Activated T-helper 2 cell treated with anti-CD3 and anti-CD28 coated beads, Interferon-gamma antibody, Interleukin-2, Interleukin-4, amounts not matched to agents 10 μg/mL and 5 μg/mL and 100 μg/mL, durations not matched to agents 14 hours and 24 hours and 36 hours (primary cell): ENCODE results near the gene IL22. TPM values are rescaled to one million over a fixed set of nuclear protein-coding genes. Genes with fewer than 3 reads are reported as not detected.

Experiments
- DNase-seq: peaks from one replicate; pipeline ENCODE4 v3.0.0; 2021; ENCODE audit warnings: low spot score
- H3K27ac Mint-ChIP-seq: one replicate; pipeline ENCODE4 v1.8.0; 2021; ENCODE audit warnings: mixed read lengths
- H3K27me3 Mint-ChIP-seq: one replicate; pipeline ENCODE4 v1.8.0; 2021; ENCODE audit warnings: low read depth, mixed read lengths
- H3K36me3 Mint-ChIP-seq: one replicate; pipeline ENCODE4 v1.8.0; 2021; ENCODE audit warnings: low read depth, mixed read lengths
- H3K4me1 Mint-ChIP-seq: one replicate; pipeline ENCODE4 v1.8.0; 2021; ENCODE audit warnings: low read depth, mixed read lengths
- H3K4me3 Mint-ChIP-seq: one replicate; pipeline ENCODE4 v1.8.0; 2021; ENCODE audit warnings: low read depth, mild to moderate bottlenecking, moderate library complexity, mixed read lengths
- H3K9me3 Mint-ChIP-seq: one replicate; pipeline ENCODE4 v1.8.0; 2021; ENCODE audit warnings: mixed read lengths
- intact Hi-C: fragments of 100-400 bp; cut with micrococcal nuclease; formaldehyde crosslinking; loops from one replicate; pipeline ENCODE4 v1.15.1; 2023
- total RNA-seq: library from RNA; stranded (reverse); gene quantifications from 2 replicates; pipeline ENCODE4 v1.2.3, GENCODE V29; 2022

The IL22 gene, protein sequence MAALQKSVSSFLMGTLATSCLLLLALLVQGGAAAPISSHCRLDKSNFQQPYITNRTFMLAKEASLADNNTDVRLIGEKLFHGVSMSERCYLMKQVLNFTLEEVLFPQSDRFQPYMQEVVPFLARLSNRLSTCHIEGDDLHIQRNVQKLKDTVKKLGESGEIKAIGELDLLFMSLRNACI
- 0.80 TPM in 1 of 2 replicates, not detected in the other for total RNA-seq

DNA sequence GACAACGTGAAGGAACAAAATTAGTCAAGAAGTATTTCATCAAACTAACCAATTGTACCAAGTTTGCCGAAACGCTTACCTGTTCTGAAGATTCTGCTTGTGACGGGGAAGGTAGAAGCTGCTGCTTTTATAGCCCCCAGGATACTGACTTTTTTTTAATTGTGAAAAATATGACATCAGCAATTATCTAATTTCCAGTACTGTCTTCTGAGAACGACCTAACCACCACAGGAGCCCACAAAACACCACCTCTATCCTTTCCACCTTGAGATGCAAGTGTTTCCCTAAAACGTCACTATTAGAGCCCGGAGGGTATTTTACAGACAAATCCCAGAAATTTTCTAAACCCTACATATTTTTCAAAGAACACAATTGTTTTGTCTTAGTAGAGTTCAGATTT is at the start of gene IL22:
Gene IL22 (minus strand): TSS at position 101 of the 400 bp plus-strand sequence. CDS start 156 bp downstream, outside the sequence.
- Mint-ChIP-seq H3K27ac (no peak within 1 kb of the TSS), H3K36me3 (no peaks in the 10 kb centered on the region), H3K9me3 (no peaks in the 10 kb centered on the region), H3K4me1 (peaks cover 2% of the 10 kb centered on the region), H3K27me3 (peaks cover 72% of the 10 kb centered on the region), H3K4me3 (no peak within 1 kb of the TSS)
- intact Hi-C loops, result no loop called here
- DNase-seq, result no peak

DNA sequence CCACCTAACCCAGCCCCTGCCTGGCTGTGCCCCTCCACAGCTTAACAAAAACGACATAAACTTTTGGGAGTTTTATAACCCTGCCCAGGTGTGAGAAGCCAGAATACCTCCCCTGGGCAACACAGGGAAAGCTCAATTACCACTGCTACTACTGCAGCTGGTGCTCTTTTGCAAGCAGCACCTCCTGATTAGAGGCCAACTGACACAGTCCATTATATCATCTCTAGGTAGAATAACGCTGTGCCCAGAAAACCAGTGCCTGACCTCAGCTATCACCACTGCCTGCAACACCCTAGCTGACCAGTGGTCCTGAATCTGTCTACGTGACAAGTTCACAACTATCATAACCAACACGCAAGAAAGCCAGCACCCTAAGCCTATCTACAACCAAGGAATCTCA is 44.5 kb upstream of the IL22 start:
- Mint-ChIP-seq H3K36me3 (peaks cover 66% of the 10 kb centered on the region), H3K9me3 (peaks cover 6% of the 10 kb centered on the region), H3K4me1 (peaks cover 6% of the 10 kb centered on the region), H3K27ac (no peak overlapping the region), H3K4me3 (no peak overlapping the region), H3K27me3 (peaks cover 14% of the 10 kb centered on the region)
- no peak for DNase-seq
- intact Hi-C loops, result loop anchor here (10.0 kb wide), 1 partner anchor 473 kb away; no protein-coding TSS in a partner anchor

DNA sequence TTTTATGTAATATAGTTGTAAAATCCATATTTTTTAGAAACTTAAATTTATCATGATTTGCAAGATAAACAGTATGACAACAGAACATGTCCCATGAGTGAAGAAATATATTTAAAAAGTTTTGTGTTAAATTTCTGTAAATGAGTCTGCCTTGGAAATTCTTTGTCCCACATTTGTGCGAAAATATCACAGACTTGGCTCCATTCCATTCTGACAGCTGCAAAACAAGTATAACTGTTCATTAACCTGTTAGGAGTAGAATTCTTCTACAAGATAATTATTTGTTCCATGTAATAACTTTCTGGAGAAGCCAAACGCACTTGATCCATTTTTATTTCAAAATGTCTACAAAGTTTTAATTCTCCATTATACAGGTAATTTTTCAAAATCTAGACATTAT is 40.8 kb upstream of the IL22 start:
- Mint-ChIP-seq H3K36me3 (peaks cover 37% of the 10 kb centered on the region), H3K4me1 (peaks cover 31% of the 10 kb centered on the region), H3K9me3 (peaks cover 3% of the 10 kb centered on the region), H3K27me3 (peaks cover 11% of the 10 kb centered on the region), H3K27ac (no peak overlapping the region), H3K4me3 (no peak overlapping the region)
- intact Hi-C loops, result loop anchor here (10.0 kb wide), 1 partner anchor 469 kb away; no protein-coding TSS in a partner anchor
- DNase-seq, result no peak

DNA sequence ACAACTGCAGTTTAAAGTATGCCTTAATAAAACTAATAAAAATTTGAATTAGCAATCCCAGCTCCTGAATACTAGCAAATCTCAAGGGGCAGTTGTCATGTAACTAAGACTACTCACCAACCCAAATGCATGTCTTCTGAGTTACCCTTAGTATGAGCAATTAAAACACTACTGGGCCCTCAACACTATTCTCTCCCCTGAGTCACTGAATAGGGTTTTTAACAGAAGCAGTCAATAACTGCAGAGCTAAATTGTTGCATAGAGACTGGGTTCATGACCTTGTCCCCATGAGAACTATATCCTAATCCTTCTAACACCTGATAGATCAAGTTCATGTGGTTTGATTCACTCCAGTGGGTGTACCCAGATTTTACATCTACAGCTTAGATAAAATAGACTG is 39.9 kb upstream of the IL22 start:
- intact Hi-C loops, result loop anchor here (10.0 kb wide), 1 partner anchor 469 kb away; no protein-coding TSS in a partner anchor

DNA sequence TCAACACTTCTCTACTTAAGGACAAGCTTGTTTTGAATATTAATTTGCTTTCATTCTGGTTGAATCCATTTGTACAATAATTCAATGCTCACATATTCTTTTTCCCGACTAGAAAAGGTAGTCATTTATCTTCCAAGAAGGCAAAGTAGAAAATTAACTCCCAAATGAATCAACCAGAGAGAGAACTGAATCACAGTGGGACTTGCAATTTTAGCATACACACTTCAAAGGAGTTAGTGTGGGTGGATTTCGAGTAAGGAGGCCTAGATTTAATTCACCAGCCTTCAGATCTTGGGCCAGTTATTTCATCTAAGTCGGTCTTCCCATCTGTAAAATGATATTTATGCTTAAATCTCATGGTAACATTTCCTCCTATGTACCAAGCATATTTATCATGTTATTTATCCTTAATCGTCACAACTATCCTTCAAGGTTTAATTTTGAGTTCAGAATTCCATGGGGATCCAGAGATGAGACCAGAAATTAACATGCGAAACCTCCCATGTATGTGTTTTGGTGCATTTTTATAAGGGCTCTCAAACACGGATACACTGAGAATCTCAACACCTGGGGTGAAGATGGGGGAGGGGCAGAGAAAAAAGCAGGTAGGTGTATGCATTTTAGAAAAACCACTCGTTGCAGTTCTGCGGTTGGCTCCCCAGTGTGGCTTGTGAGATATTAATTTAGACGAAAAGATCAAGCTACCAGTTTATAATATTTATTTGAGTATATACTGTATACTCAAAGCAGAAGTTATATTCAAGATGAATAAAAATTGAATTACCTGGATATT is 38.9 kb upstream of the IL22 start:
- Mint-ChIP-seq H3K27me3 (peaks cover 17% of the 10 kb centered on the region), H3K9me3 (peaks cover 12% of the 10 kb centered on the region), H3K4me1 (peaks cover 33% of the 10 kb centered on the region), H3K4me3 (no peak overlapping the region), H3K27ac (no peak overlapping the region), H3K36me3 (peaks cover 25% of the 10 kb centered on the region)
- intact Hi-C loops, result loop anchor here (10.0 kb wide), 1 partner anchor 468 kb away; no protein-coding TSS in a partner anchor
- no peak for DNase-seq

More for the DNA sequence above, 39.9 kb upstream of the IL22 start:
- no peak overlapping the region for H3K4me3 Mint-ChIP-seq
- H3K36me3 Mint-ChIP-seq, result peaks cover 28% of the 10 kb centered on the region
- peaks cover 32% of the 10 kb centered on the region for H3K4me1 Mint-ChIP-seq
- no peak overlapping the region for H3K27ac Mint-ChIP-seq
- no peak for DNase-seq
- H3K9me3 Mint-ChIP-seq, result peaks cover 4% of the 10 kb centered on the region
- H3K27me3 Mint-ChIP-seq, result peaks cover 10% of the 10 kb centered on the region

DNA sequence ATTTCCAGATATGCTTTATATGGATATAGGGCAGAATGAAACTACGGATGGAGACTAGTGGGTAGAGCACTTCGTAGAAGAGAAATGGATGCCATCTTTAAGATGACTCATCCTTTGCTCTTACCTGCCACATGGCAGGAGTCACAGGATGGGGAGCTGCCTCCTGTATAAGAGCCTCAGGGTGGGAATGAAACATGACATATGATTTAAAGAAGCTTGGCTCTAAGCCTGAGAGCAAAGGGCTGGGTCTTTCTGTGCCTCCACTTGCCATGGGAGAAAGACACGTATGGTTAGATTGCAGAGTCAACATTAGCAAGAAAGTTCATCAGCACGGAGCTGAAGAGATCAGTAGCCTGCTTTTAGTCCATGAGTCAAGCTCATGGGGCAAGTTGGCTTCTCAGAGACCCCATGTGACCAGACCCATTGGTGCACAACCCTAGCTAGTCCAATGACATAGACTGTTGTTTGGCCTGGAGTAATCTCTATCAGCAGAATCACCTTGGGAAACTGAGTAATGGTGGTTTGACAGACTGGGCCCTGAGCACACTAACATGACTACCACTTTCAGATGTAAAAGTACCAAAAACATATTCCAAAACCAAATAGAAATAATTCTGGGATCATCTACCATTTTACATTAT is 38.1 kb upstream of the IL22 start:
- intact Hi-C loops, result loop anchor here (2.0 to 10.0 kb wide), 3 partner anchors 171 to 593 kb away; no protein-coding TSS in a partner anchor
- Mint-ChIP-seq H3K27me3 (peaks cover 19% of the 10 kb centered on the region), H3K4me1 (peaks cover 33% of the 10 kb centered on the region), H3K36me3 (peaks cover 21% of the 10 kb centered on the region), H3K27ac (no peak overlapping the region), H3K9me3 (peaks cover 12% of the 10 kb centered on the region), H3K4me3 (no peak overlapping the region)
- no peak for DNase-seq

DNA sequence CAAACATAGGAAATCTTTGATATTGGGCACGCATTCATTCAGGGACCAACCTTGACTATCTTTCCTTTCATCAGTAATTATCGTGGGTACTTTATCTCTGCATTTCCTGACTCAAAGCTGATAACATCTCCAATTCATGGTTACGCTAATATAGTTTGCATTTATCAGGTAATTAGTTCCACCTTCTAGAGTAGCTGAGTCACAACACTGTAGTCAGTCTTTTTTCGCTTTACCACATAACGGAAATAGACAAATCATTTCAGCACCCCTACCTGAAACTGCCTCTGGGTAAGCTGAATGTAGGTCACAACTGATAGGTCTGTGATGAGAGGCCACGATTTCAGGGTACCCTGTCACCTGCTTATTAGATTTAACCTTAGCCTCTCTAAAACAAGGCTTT is 36.7 kb upstream of the IL22 start:
- DNase-seq, result peak; percentile 36
- Mint-ChIP-seq H3K4me3 (no peak overlapping the region), H3K9me3 (peaks cover 12% of the 10 kb centered on the region), H3K4me1 (peaks cover 35% of the 10 kb centered on the region), H3K27ac (no peak overlapping the region), H3K36me3 (peaks cover 19% of the 10 kb centered on the region), H3K27me3 (peaks cover 28% of the 10 kb centered on the region)
- intact Hi-C loops, result loop anchor here (1.0 to 10.0 kb wide), 7 partner anchors 9 to 591 kb away; no protein-coding TSS in a partner anchor

DNA sequence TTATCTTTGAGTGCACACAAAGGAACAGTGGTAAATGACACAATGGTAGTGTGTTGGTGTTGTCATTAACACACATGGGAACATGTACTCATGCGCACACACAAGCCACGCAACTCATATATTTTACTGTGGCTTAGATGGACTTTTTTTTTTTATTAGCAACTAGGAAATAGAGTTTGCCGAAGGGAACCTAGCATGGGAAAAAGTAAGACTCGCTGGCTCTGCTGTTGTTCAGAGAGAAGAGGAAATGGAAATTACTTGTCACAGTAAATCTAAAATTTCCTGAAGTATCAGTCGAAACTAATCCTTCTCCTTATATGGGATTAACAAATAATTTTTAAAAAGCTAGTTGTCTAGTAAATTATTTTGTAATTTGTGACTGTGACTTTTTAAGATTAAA is 33.7 kb upstream of the IL22 start:
- DNase-seq, result no peak
- H3K9me3 Mint-ChIP-seq, result peaks cover 12% of the 10 kb centered on the region
- no peak overlapping the region for H3K27ac Mint-ChIP-seq
- intact Hi-C loops, result no loop called here
- peaks cover 42% of the 10 kb centered on the region for H3K4me1 Mint-ChIP-seq
- H3K27me3 Mint-ChIP-seq, result peaks cover 36% of the 10 kb centered on the region
- no peak overlapping the region for H3K4me3 Mint-ChIP-seq
- H3K36me3 Mint-ChIP-seq, result peaks cover 2% of the 10 kb centered on the region

DNA sequence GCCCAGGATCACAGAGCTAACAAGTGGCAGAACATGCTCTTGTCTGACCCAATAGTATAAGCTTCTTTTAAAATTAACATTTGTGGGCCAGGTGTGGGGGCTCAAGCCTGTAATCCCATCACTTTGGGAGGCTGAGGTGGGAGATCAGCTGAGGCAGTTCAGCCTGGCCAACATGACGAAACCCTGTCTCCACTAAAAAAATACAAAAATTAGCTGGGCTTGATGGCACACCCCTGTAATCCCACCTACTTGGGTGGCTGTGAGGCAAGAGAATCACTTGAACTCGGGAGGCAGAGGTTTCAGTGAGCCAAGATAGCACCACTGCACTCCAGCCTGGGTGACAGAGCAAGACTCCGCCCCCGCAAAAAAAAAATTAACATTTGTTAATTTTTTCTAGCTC is 33.0 kb upstream of the IL22 start:
- no peak overlapping the region for H3K27ac Mint-ChIP-seq
- H3K27me3 Mint-ChIP-seq, result peaks cover 38% of the 10 kb centered on the region
- intact Hi-C loops, result no loop called here
- H3K36me3 Mint-ChIP-seq, result no peaks in the 10 kb centered on the region
- no peak for DNase-seq
- H3K4me3 Mint-ChIP-seq, result no peak overlapping the region
- peaks cover 12% of the 10 kb centered on the region for H3K9me3 Mint-ChIP-seq
- peaks cover 45% of the 10 kb centered on the region for H3K4me1 Mint-ChIP-seq

DNA sequence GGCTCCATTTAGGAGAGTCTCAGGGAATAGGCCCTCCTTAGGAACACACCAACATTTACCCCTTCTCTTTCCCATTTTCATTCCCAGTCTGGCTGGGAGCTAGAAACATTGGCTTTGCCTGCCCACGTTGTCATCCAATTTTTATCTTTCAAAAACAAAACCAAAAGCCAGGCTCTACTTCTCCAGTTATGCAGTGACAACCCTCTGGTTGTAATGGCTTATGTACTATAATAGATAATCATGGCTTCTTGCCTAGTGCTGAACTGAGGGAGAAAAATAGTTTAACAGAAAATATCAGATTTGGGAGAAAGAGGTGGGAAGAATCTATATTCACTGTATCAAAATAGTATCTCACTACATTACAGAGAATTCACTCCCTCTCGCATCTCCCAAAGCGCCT is 32.1 kb upstream of the IL22 start:
- peaks cover 12% of the 10 kb centered on the region for H3K9me3 Mint-ChIP-seq
- intact Hi-C loops, result no loop called here
- peaks cover 40% of the 10 kb centered on the region for H3K27me3 Mint-ChIP-seq
- no peaks in the 10 kb centered on the region for H3K36me3 Mint-ChIP-seq
- peaks cover 45% of the 10 kb centered on the region for H3K4me1 Mint-ChIP-seq
- no peak overlapping the region for H3K27ac Mint-ChIP-seq
- H3K4me3 Mint-ChIP-seq, result no peak overlapping the region
- no peak for DNase-seq

DNA sequence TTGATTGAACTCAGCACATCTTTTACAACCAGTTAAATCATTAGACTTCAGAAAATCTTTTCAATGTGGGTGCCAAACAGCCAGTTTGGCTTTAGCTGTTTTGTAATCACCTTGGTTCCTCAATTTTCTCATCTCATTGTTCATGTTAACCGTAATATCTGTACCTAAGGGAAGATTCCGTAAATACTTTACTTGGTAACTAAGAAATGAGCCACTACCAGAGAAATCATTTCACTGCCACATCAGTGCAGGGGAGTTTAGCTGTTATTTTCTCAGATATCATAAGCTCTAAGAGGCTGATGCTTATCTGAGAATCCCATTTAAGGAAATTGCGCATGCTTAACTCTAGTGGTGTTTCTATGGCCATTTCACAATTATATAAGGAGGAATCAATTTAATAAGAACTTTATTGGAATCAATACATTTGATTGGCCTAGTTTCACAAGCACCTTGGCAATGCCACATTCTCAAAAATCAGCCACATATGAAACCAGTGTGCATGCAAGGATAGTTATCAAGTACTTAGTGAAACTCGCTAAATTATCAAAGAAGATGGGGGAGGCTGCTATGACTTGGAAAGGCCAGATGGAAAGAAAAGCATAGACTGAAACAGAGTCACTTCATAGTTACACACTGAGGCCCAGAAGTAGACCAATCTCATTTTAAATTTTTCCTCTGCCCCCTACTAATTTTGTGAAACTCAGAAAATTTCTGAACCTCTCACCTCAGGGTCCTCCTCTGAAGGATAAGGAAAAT is 28.1 kb upstream of the IL22 start:
- no peak overlapping the region for H3K4me3 Mint-ChIP-seq
- no peaks in the 10 kb centered on the region for H3K36me3 Mint-ChIP-seq
- no peaks in the 10 kb centered on the region for H3K9me3 Mint-ChIP-seq
- peaks cover 57% of the 10 kb centered on the region for H3K4me1 Mint-ChIP-seq
- no peak for DNase-seq
- no peak overlapping the region for H3K27ac Mint-ChIP-seq
- intact Hi-C loops, result loop anchor here (1.0 to 2.0 kb wide), 3 partner anchors 9 to 25 kb away; no protein-coding TSS in a partner anchor
- peaks cover 44% of the 10 kb centered on the region for H3K27me3 Mint-ChIP-seq

DNA sequence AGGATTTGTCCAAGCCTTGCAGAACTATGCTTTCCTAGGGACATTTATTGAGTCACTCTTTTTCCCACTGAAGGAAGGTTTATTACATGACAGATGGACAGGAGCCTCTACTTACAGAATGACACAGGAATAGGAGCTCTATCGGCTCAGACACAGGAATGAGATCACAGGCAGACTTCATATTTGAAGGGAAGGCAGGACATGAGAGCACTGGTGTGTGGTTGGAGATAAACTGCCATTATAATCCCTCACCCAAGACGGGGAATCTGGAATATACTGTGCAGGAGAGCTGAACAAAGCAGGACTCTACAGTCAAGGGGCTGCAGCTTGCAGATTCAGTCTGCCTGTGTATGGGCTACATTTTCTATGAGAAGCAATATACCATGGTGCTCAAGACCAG is 26.8 kb upstream of the IL22 start:
- Mint-ChIP-seq H3K27me3 (peaks cover 43% of the 10 kb centered on the region), H3K4me3 (no peak overlapping the region), H3K36me3 (no peaks in the 10 kb centered on the region), H3K27ac (no peak overlapping the region), H3K4me1 (peaks cover 60% of the 10 kb centered on the region), H3K9me3 (no peaks in the 10 kb centered on the region)
- no peak for DNase-seq
- intact Hi-C loops, result loop anchor here (2.0 kb wide), 1 partner anchor 27 kb away; no protein-coding TSS in a partner anchor
